ENCODE measurements around the gene TRPM5. TPM values are rescaled to one million over a fixed set of nuclear protein-coding genes. Genes with fewer than 3 reads are reported as not detected.
A peak's percentile ranks its signal among the peaks of the same experiment; 100 is the strongest.

TRPM5 gene
- total and polyA plus RNA-seq, 7 donors, result not detected

DNA sequence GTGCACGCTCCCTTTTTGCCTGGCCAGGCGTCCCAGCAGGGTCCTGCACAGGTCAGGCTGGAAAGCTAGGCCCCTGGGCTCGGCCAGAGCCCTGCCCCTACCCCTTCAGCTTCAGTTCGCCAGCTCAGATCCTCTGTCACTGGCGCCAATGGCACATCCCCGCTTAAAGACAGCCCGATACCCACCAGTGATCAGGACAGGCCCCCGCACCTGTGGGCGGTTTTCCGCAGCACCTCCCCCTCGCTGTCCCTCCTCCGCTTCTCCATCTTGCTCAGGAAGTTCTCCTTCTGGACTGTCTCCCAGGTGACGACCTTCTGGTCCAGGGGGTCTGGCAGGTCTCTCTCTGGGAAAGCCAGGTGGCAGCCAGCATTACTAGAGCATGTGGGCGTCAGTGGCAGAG is 37.9 kb downstream of the TRPM5 start:
- H3K27me3 ChIP-seq (ENCODE audit: insufficient read depth in 3 of 3, low read length in 2 of 3), result no peaks in the 10 kb centered on the region
- TF ChIP-seq CTCF (IDR thresholded peaks at IDR 0.05), result no peak
- intact Hi-C loops (cut with DNase I), result no loop called here
- ATAC-seq (no peak), DNase-seq (no peak)
- peaks cover 0 to 24% of the 10 kb centered on the region in 2 donors for H3K36me3 ChIP-seq (ENCODE audit: insufficient read depth in 1 of 2, low read depth in 1 of 2)
- no peaks in the 10 kb centered on the region for H3K9me3 ChIP-seq
- no peak overlapping the region for H3K4me3 ChIP-seq
- peaks cover 10% of the 10 kb centered on the region for H3K4me1 ChIP-seq
- 81 to 88% (median 85%) methylated on average over 14 of the region's 14 CpGs for WGBS, 3 donors
- H3K27ac ChIP-seq, result no peak overlapping the region

- ATAC-seq, result no peak
- no peaks in the 10 kb centered on the region for H3K9me3 ChIP-seq
- TF ChIP-seq CTCF (IDR thresholded peaks at IDR 0.05), result no peak
- H3K27ac ChIP-seq, result no peak overlapping the region
- H3K4me1 ChIP-seq, result peaks cover 13% of the 10 kb centered on the region
- DNase-seq, result no peak
- no peak overlapping the region for H3K4me3 ChIP-seq
- intact Hi-C loops (cut with DNase I), result no loop called here
- H3K27me3 ChIP-seq (ENCODE audit: insufficient read depth in 3 of 3, low read length in 2 of 3), result no peaks in the 10 kb centered on the region
- peaks cover 0 to 24% of the 10 kb centered on the region in 2 donors for H3K36me3 ChIP-seq (ENCODE audit: insufficient read depth in 1 of 2, low read depth in 1 of 2)
- 44 to 58% (median 58%) methylated on average over 12 of the region's 12 CpGs for WGBS, 3 donors
Measured at GRCh38 chr11:2404735-2405196, 39.5 kb downstream of the TRPM5 start.

DNA sequence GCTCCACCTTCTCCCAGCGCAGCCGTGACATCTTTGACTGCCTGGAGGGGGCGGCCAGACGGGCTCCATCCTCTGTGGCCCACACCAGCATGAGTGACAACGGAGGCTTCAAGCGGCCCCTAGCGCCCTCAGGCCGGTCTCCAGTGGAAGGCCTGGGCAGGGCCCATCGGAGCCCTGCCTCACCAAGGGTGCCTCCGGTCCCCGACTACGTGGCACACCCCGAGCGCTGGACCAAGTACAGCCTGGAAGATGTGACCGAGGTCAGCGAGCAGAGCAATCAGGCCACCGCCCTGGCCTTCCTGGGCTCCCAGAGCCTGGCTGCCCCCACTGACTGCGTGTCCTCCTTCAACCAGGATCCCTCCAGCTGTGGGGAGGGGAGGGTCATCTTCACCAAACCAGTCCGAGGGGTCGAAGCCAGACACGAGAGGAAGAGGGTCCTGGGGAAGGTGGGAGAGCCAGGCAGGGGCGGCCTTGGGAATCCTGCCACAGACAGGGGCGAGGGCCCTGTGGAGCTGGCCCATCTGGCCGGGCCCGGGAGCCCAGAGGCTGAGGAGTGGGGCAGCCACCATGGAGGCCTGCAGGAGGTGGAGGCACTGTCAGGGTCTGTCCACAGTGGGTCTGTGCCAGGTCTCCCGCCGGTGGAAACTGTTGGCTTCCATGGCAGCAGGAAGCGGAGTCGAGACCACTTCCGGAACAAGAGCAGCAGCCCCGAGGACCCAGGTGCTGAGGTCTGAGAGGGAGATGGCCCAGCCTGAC is 41.2 kb downstream of the TRPM5 start:
- intact Hi-C loops (cut with DNase I), result no loop called here
- H3K36me3 ChIP-seq (ENCODE audit: insufficient read depth in 1 of 2, low read depth in 1 of 2), result peaks cover 0 to 24% of the 10 kb centered on the region in 2 donors
- no peak for ATAC-seq
- no peak for TF ChIP-seq CTCF (IDR thresholded peaks at IDR 0.05)
- no peak overlapping the region for H3K4me3 ChIP-seq
- no peaks in the 10 kb centered on the region for H3K27me3 ChIP-seq (ENCODE audit: insufficient read depth in 3 of 3, low read length in 2 of 3)
- H3K4me1 ChIP-seq, result peaks cover 25% of the 10 kb centered on the region
- DNase-seq, result no peak
- 81 to 85% (median 83%) methylated on average over 29 to 31 of the region's 31 CpGs for WGBS, 3 donors
- no peak overlapping the region for H3K27ac ChIP-seq
- H3K9me3 ChIP-seq, result no peaks in the 10 kb centered on the region

DNA sequence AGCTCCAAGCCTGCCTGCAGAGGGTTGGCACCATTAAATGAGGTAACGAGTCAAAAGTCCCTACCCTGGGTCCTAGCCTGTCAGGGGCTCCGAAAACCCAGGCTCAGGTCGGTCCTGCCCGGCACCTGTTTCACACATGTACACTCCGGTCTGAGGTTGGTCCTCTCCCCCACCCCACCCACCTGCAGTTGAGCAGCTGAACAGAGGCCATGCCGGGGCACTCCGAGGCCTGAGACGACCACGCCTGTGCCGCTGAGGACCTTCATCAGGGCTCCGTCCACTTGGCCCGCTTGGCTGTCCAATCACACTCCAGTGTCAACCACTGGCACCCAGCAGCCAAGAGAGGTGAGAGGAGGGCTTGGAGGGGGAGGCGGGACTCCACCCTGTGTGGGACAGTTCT is 42.2 kb downstream of the TRPM5 start:
- intact Hi-C loops (cut with DNase I), result no loop called here
- WGBS, 3 donors, result 78 to 82% (median 82%) methylated on average over 13 of the region's 13 CpGs
- H3K27me3 ChIP-seq (ENCODE audit: insufficient read depth in 3 of 3, low read length in 2 of 3), result no peaks in the 10 kb centered on the region
- peak overlapping the region; percentile 86 for H3K4me3 ChIP-seq
- H3K36me3 ChIP-seq (ENCODE audit: insufficient read depth in 1 of 2, low read depth in 1 of 2), result peaks cover 0 to 30% of the 10 kb centered on the region in 2 donors
- DNase-seq (no peak), ATAC-seq (no peak)
- no peaks in the 10 kb centered on the region for H3K9me3 ChIP-seq
- no peak overlapping the region for H3K27ac ChIP-seq
- no peak for TF ChIP-seq CTCF (IDR thresholded peaks at IDR 0.05)
- H3K4me1 ChIP-seq, result peaks cover 25% of the 10 kb centered on the region
